ENCODE results near the gene LTB4R2.

GRCh38 chr14:24270537-24271133 is 39.3 kb upstream of the LTB4R2 start:
- TF ChIP-seq CTCF (IDR thresholded peaks at IDR 0.05) (no peak), POLR2AphosphoS5 (IDR thresholded peaks at IDR 0.05) (no peak)

Measured in suprapubic skin (tissue), 3 donors.